ENCODE results near the gene LMAN2.

LMAN2 gene, protein sequence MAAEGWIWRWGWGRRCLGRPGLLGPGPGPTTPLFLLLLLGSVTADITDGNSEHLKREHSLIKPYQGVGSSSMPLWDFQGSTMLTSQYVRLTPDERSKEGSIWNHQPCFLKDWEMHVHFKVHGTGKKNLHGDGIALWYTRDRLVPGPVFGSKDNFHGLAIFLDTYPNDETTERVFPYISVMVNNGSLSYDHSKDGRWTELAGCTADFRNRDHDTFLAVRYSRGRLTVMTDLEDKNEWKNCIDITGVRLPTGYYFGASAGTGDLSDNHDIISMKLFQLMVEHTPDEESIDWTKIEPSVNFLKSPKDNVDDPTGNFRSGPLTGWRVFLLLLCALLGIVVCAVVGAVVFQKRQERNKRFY

DNA sequence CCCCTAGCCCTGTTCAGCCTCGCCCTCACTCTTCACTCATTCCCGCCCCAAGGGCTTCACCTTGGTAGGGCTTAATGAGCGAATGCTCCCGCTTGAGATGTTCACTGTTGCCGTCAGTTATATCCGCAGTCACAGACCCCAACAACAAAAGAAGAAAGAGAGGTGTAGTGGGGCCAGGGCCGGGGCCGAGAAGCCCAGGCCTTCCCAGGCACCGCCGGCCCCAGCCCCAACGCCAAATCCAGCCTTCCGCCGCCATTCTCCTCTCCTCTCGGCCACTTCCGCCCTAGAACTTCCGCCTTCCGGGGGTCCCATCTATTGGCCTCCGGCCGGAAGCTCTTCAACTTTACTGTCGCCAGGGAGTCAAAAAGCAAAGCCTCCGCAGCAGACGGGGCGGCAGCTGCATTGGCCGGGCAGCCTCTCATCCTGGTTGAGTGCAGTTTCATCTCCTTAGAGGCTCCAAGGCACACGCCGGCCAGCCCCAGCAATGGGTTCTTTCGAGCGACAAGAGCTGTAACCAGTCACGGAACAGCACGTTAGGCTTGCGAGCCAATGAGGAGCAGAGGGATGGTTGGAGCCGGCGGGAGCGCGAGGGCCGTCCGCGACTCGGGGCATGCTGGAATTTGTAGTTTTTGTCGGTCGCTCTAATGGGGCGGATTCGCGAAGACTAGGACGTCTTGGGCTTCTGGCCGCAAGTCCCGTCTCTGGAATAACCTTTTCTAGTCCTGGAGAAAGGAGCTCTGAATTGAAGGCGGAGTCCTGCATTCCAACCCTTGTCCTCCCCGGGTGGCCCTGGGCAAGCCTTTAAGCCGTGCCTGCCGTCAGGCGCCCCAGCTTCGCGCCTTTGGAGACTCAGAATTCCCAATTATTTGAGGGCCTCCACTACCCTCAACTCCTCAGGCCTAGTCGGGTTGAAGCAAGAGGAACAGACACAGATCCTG, at the start of gene LMAN2:
Gene LMAN2 (minus strand): TSS at position 277 of the 938 bp plus-strand sequence. CDS start 21 bp downstream, at position 256.
- DNase-seq (ENCODE audit: low read depth): peak; percentile 78

DNA sequence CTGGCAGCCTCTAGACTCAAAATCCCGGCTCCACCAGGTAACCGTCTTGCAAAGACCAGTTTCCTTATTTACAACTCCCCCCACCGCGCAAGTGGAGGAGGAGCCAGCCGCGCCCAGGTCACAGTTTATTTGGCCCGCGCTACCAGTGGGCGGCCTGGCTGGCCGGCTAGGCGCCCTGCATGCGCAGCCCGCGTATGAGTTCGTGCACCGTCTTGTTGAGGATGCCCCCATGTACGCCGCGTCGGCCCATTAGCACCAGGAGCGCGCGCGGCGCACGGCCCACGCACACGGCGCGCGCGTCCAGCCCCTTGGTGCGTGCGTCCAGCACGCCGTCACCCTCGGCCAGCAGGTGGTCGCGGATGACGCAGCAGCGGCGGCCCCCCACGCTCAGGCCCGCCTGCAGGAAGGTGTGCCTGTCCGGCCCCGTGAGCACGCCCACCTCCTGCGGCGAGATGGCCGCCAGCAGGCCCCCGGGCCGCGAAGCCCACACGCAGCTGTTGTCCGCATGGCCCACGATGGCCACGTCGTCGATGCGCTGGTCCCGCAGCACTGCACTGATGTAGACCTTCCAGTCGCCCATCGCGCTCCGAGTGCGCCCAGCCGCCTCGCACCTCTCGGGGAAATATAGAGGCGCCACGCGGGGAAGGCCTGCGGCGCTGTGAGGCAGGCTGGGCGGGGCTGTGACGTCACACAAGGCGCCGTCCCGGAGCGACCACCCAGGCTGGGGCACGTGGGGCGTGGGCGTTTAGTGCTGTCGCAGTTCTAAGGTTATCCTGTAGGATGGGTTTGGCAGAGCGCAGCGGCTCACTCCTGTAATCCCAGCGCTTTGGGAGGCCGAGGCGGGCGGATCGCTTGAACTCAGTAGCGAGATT, 48.8 kb upstream of the LMAN2 start, which contains the start of gene PFN3:
Gene PFN3 (minus strand): TSS at position 665 of the 872 bp plus-strand sequence. CDS start 85 bp downstream, at position 580.
- no peak for DNase-seq (ENCODE audit: low read depth)

DNA sequence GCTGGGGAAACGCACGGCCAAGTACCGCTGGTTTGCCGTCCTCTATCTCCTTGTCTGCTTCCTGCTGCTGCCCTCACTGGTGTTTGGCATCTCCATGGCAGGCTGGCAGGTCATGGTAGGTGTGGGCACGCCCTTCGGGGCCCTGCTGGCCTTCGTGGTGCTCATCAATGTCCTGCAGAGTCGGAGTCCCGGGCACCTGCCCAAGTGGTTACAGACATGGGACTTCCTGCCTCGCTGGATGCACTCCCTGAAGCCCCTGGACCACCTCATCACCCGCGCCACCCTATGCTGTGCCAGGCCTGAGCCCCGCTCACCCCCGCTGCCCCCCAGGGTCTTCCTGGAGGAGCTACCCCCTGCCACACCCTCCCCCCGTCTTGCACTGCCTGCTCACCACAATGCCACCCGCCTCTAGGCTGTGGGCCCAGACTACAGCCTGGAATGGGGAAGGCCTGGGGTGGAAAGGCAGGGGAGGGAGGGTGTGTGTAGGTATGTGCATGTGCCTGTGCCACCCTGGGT, 46.5 kb upstream of the LMAN2 start:
- no peak for DNase-seq (ENCODE audit: low read depth)

DNA sequence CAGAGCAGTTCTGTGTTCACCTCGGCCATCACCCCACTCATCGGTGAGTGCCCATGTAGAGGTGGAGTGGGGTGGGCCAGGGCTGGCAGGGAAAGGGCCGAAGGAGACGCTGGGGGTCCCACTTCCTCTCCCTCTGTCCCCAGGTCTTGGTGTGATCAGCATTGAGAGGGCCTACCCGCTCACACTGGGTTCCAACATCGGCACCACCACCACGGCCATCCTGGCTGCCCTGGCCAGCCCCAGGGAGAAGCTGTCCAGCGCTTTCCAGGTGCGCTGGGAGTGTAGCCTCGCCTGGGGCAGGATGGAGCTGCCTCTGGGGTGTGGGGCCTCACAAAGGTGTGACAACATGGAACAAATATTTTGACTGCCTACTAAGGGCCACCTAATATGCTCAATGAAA, 45.3 kb upstream of the LMAN2 start:
- no peak for DNase-seq (ENCODE audit: low read depth)

DNA sequence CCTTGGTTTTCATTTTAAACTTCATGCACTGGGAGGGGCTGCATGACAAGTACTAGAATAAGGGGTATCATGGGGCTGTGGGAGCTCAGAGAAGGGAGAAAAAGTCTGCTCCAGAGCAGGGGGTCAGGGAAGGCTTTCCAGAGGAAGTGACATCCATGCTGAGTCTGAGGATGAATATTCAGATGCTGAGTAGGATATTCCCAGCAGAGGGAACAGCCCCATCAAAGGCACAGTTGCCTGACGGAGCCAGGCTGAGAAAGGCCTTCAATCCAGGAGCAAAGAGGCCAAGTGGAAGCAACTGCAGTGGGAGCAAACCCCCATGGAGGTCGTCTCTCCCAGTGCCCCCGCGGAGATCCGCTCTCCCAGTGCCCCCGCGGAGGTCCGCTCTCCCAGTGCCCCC, 44.6 kb upstream of the LMAN2 start:
- DNase-seq (ENCODE audit: low read depth): no peak

DNA sequence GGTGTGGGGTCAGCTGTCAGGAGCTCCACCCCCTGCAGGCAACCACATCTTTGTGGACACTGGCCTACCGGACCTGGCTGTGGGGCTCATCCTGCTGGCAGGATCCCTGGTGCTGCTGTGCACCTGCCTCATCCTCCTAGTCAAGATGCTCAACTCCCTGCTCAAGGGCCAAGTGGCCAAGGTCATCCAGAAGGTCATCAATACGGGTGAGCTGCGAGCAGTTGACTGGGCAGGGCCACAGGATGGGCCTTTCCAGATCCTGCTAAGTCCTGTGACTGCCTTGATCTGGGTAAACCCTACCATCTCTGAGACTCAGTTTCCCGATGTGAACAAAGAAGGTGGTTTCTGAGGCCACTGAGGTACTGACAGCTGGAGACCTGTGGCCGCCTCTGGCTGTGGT, 42.5 kb upstream of the LMAN2 start:
- DNase-seq (ENCODE audit: low read depth): no peak

DNA sequence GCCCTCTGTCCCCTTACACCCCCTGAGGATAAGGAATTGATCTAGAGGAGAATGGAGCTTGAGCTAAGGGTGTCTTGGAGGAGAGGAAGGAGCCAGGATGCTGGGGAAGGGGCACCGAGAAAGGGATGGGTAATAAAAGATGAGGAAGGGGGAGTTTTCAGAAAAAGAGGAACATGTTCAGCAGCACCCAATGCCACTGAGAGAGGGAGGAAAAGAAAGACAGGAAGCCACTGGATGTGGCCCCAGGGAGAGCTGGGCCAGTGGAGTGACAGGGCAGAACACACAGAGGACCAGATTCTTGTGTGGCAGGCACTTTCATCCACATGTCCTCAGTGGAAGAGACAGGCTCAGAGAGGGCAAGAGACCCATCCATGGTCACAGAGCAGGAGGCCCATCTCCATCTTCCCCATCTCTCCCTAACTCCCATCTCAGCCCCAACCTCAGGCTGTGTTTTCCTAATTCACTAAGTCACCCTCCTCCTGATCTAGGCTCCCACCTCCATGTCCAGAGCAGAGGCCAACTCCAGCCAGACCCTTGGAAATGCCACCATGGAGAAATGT, 41.8 kb upstream of the LMAN2 start:
- DNase-seq (ENCODE audit: low read depth): no peak

DNA sequence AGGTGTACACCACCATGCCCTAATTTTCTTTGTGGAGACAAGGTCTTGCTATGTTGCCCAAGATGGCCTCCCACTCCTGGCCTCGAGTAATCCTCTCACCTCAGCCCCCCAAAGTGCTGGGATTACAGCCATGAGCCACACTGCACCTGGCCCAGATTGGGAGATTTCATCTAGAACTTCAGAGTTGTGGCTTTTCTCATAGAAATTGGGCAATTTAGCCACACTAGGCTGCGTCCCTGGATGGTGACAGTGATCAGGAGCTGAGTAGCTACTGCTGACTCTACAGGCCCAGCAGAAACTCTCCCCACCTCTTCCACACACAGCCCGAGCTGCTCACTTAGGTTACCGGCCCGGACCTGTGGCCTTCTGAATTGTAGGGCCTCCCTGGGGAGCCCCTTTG, 41.3 kb upstream of the LMAN2 start:
- DNase-seq (ENCODE audit: low read depth): no peak

DNA sequence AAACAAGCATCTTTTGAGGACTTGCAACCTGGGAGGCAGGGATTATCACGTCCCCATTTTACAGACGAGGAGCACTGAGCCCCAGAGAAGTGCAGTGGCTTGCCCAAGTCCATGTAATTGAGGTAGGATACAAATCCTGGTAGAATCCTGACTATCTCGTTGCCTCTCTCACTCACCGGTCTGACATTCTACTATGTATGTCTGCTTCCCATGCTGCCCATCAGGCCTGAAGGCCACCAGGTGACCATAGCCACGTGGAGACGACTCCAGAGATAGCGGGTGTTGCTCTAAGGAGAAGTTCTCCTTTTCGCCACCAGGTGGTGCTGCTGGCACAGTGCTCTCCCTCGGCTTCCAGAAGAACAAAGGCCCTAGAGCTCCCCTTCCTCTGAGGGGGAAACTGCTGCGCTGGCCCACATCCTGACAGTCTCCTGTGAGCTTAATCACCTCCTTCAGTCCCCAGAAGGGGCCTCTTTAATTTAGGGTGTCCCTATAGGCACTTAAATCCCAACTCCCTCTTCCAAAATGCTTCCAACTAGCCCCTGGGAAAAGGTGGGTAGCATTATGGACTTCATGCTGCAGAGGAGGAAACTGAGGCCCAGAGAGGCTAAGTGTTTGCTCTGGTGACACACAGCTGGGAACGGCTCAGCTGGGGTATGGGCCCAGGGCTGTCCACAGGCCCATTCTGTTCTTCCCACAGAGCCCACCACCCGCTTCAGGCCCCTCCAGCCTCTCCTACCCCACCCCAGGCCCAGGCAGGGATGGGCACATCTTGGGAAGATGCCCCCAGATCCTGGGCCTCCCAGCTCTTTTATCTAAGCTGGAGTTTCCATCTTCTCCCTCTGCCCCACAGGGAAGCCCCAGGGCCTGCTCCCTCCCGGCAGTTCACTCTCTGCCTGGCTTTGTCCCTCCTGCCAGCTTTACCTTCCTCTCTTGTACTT, 39.2 kb upstream of the LMAN2 start:
- DNase-seq (ENCODE audit: low read depth): peak; percentile 24

DNA sequence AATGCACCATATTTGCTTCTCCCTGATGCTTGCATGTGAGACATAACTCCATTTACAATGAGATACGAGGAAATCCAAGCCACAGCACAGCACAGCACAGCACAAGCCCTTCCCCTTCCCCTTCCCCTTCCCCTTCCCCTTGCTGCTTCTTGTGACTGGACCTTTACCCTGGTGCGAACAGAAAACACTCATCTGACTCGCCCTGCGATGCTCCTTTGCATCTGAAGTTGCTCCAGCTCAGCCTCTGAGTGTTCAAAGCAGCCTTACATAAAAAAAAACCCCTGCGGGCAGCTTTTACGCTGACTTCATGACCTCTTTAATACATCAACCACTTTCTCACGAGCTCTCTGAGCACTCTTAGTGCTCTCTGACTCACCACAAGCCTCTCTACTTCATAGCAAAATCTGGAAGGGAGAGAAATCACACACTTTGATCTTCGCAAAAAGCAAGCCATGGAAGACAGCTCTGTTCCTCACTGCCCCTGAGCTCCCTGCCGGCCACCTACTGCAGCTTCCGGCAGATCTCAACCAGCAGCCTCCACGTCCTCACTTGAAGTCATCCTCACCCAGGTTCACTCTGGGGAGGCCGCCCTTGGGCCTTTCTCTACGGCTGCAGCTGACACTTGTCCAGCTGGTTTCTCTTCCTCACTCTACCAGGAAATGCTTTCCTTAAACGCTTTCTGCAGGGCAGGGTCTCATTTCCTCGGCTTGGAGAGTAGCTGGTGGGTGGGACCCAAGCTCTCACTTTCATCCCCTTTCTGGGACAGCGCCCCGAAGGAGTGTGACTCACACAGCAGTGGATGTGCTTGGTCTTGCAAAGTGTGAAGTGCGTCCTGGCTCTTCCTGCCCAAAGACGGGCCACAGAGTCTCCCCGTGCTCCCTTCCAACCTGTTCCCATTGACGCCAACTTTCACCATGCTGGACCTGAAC, 38.0 kb upstream of the LMAN2 start:
- peak; percentile 7 for DNase-seq (ENCODE audit: low read depth)

DNA sequence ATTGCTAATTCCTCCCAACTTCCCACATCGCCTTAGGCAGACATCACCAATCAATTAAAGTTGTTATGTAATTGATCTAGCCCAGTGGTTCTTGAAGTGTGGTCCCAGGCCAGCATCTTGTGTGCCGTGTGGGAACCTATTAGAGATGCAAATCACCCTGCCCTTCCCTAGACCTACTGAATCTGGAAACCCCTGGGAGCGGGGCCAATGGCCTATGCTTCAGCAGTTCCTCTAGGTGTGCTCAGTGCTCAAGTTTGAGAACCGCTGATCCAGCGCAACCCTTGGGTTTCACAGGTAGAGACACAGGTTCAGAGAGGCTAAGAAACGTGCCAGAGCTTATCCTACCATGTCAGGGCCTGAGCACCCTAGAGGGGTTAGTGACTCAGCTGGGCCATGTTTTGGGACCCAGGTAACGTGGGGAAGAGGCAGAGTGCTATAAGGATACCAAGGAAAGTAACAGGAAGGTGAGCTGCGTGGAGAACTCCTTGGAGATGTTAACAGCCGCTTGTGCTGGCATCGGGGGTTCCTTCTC, 37.1 kb upstream of the LMAN2 start:
- no peak for DNase-seq (ENCODE audit: low read depth)

DNA sequence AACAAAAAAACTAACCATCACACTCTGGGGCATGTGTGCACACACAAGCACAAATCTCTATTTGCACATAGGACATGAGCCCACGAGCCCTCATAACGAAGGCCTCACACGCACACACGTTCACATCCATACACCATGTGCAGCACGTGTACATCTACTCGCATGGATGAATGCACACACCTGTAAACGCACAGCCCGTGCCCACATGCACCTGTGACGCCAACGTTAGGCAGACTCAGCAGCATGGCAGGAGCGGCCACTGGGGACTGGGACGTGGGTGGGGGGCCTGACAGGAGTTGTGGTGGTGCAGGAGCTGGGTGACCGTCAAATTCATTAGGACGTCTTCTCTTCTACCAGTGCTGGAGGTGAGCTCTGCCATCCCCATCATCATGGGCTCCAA, 35.9 kb upstream of the LMAN2 start:
- no peak for DNase-seq (ENCODE audit: low read depth)

DNA sequence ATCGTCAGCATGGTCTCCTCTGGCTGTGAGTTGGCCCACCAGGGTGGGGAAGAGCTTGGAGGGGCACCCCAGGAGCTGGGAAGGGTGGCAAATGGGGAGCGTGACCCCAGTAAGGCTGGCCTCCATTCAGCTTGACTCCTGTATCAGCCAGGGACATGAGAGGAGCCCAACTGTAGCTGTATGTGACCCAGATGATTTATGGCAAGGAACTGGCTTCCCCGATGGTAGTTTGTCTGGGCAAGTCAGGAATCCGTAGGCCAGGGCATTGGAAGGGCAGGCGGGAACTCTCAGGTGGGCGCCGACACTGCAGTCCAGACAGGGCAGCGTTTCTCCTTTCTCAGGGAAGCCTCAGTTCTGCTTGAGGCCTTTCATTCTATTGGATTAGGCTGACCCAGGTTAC, 35.1 kb upstream of the LMAN2 start:
- DNase-seq (ENCODE audit: low read depth): no peak

DNA sequence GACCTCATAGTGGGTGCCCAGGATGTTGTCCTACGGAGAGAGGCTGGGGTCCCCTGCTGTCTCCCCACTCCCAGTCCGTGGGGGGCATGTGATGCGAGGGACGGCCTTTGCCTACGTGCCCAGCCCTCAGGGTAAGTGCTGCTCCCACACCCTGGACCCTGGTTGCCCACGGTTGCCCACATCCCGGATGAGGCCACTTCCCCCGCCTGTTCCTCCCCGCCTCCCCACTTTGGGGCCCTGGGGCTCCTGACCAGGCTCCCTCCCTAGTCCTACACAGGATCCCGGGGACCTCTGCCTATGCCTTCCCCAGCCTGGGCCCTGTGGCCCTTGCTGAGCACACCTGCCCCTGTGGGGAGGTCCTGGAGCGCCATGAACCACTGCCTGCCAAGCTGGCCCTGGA, 34.3 kb upstream of the LMAN2 start:
- DNase-seq (ENCODE audit: low read depth): no peak

DNA sequence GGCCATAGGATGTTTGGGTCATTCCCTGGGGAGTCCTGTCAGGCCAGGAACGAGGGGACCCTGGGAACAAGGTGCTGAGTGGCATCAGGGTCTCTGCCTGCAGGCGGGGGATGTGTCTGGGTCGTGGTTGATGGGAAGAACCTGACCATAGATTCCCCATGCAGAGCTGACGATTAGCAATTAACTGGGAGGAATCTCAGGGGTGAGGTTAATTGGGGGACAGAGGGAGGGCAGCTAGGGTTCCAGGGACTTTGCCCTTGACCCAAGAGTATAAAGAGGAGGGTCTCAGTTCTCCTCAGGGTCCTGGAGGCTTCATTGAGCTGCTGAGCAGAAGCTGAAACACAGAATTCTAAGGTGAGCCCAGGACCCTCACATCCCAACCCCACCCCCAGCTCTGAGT, 32.7 kb upstream of the LMAN2 start, which contains the start of gene SLC34A1:
Gene SLC34A1 (plus strand): TSS at position 301 of the 400 bp plus-strand sequence. CDS start 1,308 bp downstream, outside the sequence.
- DNase-seq (ENCODE audit: low read depth): no peak

DNA sequence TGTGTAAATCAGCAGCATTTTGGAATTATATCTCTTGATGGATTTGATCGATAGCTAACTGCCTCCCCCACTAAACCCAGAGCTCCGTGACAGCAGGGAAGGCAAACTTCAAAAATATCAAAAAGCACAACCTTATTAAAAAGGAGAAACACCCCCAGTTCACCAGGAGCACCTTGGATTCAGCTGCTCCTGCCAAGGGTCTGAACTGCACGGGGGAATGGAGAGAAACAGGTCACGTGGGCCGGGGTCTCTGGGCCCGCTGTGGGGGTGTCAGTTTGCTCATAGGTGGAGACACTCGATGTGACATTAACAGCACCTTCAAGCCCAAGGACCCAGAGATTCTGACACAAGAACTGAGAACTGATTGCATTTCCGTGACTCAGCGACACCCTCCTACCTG, 31.7 kb upstream of the LMAN2 start:
- DNase-seq (ENCODE audit: low read depth): no peak

DNA sequence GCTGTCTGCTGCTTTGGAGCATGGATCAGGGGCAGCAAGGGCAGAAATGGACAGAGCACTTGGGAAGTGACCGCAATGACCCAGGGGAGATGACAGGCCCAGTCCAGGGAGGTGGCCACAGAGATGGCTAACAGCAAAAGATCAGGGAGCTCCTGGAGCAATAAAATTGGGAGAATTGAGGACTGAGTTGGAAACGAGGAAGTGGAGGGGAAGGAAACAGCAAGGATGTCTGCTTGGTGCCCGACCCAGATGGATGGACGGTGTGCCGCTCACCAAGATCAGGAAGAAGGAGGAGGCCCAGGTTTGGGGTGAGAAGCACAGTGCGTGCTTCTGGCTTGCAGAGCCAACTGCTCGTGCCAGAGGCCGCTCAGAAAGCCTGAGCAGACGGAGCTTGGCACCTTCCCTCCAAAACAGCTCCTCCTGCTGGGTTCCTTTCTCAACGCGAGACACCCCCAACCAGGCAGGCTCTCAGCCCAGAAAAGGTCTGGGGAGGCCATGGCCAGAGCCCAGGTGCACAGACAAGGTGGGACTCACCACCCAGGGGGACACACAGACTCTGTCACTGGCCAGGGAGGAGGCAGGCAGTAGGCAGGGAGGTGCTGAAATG, 31.1 kb upstream of the LMAN2 start:
- DNase-seq (ENCODE audit: low read depth): no peak

DNA sequence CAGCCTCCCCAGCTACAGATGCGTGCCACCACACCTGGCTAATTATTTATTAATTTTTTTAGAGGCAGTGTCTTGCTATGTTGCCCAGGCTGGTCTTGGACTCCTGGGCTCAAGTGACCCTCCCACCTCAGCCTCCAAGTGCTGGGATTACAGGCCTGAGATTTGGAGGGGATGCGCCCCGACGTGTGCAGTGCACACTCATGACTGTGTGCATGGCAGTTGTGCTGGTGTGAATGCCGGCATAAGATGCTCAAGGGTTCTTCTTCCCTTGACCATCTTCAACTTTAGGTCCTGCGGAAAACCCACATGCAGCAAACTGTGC, 29.3 kb upstream of the LMAN2 start:
- no peak for DNase-seq (ENCODE audit: low read depth)

Data from HS-27A (cell line).